ENCODE data around the gene FHDC1. TPM values are rescaled to one million over a fixed set of nuclear protein-coding genes. Genes with fewer than 3 reads are reported as not detected.

FHDC1 gene
- total and polyA plus RNA-seq, 10 of the 15 experiments (the other 5 are each of a cell fraction or from before 2014, with no cell fraction given), result 0.04 to 0.12 (median 0.06) TPM; not detected in 3

DNA sequence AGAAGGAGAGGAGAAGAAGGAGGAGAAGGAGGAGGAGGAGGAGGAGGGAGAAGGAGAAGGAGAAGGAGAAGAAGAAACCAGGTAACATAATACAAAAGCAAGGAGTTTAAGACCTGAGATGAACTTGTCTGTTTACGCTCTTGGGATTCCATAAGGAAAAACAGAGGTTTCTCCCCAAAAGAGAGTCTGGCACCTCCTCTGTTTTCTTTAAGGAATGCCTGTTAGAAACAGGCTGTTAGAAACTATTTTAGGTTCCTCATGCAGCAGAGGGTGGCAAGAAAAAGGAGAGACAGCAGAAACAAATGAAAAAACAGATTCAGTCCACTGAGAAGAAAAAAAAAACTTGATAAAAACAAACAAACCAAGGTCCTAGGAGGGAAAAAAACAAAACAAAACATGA is 10.3 kb upstream of the FHDC1 start:
- ChIA-PET CTCF (no interaction called here), POLR2A (no interaction called here), SMC1A (ENCODE audit: uncharacterized antibody, unreplicated experiment) (interaction anchor here (0.6 kb wide), 1 partner anchor 1510 kb away, joined by 3 read pairs; no protein-coding TSS in a partner anchor), RAD21 (ENCODE audit: unreplicated experiment) (no interaction called here)
- Histone ChIP-seq H3K36me3 (ENCODE audit: control insufficient read depth in 2 of 2, insufficient read depth in 2 of 2, low read length in 1 of 2) (no peaks in the 10 kb centered on the region), H3K79me2 (ENCODE audit: control insufficient read depth, insufficient read depth, low read length) (no peaks in the 10 kb centered on the region), H3K4me3 (no peak overlapping the region), H4K20me1 (ENCODE audit: control insufficient read depth, insufficient read depth) (no peaks in the 10 kb centered on the region), H3K4me1 (ENCODE audit: control insufficient read depth, insufficient read depth, low read length) (peaks cover 6% of the 10 kb centered on the region; the same call in 1 of the 2 replicates), H3K27ac (ENCODE audit: control insufficient read depth, insufficient read depth) (no peak overlapping the region), H3K9me3 (replicated peaks; ENCODE audit: control insufficient read depth, insufficient read depth, low read length) (no peaks in the 10 kb centered on the region), H3K4me2 (ENCODE audit: control insufficient read depth, insufficient read depth) (no peak overlapping the region), H2AFZ (ENCODE audit: control insufficient read depth, low read depth, low read length) (no peak overlapping the region), H3K27me3 (replicated peaks in 1 of 2; ENCODE audit: control insufficient read depth in 2 of 2, insufficient read depth in 2 of 2, low read length in 1 of 2) (no peaks in the 10 kb centered on the region), H3K9ac (ENCODE audit: control insufficient read depth, insufficient read depth, low read length) (no peak overlapping the region)
- intact Hi-C loops (cut with micrococcal nuclease; ENCODE audit: unreplicated experiment) (no loop called here), in situ Hi-C loops (cut with MboI) (no loop called here)
- ATAC-seq (no peak), DNase-seq (ENCODE audit: low read depth, low spot score) (no peak), FAIRE-seq (no peak)
- 84% methylated on average over 1 of the region's 1 CpG for WGBS (ENCODE audit: insufficient coverage, insufficient replicate concordance, low lambda C conversion rate, missing lambda C conversion rate)
- BruUV-seq (replicated peaks), result no TSS peak
- TF ChIP-seq EED (IDR thresholded peaks at IDR 0.05; ENCODE audit: low read depth) (no peak), CHD4 (IDR thresholded peaks at IDR 0.05) (no peak), ATF2 (IDR thresholded peaks at IDR 0.05; ENCODE audit: low read length) (no peak), NKRF (conservative IDR thresholded peaks at IDR 0.05) (no peak)
- TF ChIP-seq, protein P1, sequence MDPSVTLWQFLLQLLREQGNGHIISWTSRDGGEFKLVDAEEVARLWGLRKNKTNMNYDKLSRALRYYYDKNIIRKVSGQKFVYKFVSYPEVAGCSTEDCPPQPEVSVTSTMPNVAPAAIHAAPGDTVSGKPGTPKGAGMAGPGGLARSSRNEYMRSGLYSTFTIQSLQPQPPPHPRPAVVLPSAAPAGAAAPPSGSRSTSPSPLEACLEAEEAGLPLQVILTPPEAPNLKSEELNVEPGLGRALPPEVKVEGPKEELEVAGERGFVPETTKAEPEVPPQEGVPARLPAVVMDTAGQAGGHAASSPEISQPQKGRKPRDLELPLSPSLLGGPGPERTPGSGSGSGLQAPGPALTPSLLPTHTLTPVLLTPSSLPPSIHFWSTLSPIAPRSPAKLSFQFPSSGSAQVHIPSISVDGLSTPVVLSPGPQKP (IDR thresholded peaks at IDR 0.05; ENCODE audit: low read depth, low read length), result no peak
- TF ChIP-seq, protein P2, sequence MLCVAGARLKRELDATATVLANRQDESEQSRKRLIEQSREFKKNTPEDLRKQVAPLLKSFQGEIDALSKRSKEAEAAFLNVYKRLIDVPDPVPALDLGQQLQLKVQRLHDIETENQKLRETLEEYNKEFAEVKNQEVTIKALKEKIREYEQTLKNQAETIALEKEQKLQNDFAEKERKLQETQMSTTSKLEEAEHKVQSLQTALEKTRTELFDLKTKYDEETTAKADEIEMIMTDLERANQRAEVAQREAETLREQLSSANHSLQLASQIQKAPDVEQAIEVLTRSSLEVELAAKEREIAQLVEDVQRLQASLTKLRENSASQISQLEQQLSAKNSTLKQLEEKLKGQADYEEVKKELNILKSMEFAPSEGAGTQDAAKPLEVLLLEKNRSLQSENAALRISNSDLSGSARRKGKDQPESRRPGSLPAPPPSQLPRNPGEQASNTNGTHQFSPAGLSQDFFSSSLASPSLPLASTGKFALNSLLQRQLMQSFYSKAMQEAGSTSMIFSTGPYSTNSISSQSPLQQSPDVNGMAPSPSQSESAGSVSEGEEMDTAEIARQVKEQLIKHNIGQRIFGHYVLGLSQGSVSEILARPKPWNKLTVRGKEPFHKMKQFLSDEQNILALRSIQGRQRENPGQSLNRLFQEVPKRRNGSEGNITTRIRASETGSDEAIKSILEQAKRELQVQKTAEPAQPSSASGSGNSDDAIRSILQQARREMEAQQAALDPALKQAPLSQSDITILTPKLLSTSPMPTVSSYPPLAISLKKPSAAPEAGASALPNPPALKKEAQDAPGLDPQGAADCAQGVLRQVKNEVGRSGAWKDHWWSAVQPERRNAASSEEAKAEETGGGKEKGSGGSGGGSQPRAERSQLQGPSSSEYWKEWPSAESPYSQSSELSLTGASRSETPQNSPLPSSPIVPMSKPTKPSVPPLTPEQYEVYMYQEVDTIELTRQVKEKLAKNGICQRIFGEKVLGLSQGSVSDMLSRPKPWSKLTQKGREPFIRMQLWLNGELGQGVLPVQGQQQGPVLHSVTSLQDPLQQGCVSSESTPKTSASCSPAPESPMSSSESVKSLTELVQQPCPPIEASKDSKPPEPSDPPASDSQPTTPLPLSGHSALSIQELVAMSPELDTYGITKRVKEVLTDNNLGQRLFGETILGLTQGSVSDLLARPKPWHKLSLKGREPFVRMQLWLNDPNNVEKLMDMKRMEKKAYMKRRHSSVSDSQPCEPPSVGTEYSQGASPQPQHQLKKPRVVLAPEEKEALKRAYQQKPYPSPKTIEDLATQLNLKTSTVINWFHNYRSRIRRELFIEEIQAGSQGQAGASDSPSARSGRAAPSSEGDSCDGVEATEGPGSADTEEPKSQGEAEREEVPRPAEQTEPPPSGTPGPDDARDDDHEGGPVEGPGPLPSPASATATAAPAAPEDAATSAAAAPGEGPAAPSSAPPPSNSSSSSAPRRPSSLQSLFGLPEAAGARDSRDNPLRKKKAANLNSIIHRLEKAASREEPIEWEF (IDR thresholded peaks at IDR 0.05; ENCODE audit: insufficient replicate concordance, low read depth, low read length), result no peak
- TF ChIP-seq, protein P3, sequence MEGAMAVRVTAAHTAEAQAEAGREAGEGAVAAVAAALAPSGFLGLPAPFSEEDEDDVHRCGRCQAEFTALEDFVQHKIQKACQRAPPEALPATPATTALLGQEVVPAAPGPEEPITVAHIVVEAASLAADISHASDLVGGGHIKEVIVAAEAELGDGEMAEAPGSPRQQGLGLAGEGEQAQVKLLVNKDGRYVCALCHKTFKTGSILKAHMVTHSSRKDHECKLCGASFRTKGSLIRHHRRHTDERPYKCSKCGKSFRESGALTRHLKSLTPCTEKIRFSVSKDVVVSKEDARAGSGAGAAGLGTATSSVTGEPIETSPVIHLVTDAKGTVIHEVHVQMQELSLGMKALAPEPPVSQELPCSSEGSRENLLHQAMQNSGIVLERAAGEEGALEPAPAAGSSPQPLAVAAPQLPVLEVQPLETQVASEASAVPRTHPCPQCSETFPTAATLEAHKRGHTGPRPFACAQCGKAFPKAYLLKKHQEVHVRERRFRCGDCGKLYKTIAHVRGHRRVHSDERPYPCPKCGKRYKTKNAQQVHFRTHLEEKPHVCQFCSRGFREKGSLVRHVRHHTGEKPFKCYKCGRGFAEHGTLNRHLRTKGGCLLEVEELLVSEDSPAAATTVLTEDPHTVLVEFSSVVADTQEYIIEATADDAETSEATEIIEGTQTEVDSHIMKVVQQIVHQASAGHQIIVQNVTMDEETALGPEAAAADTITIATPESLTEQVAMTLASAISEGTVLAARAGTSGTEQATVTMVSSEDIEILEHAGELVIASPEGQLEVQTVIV (IDR thresholded peaks at IDR 0.05; ENCODE audit: borderline replicate concordance, partially characterized antibody), result no peak
